Measurements from ENCODE around the gene ERI2. TPM values are rescaled to one million over a fixed set of nuclear protein-coding genes. Genes with fewer than 3 reads are reported as not detected.
"Not testable (repeated sequence)": the region's sequence is repeated elsewhere in the genome, so short reads cannot be mapped to it uniquely, and the experiment has no call there.

Gene ERI2
- total RNA-seq, 1 experiment from 2014 or later, result 13.2 TPM

DNA sequence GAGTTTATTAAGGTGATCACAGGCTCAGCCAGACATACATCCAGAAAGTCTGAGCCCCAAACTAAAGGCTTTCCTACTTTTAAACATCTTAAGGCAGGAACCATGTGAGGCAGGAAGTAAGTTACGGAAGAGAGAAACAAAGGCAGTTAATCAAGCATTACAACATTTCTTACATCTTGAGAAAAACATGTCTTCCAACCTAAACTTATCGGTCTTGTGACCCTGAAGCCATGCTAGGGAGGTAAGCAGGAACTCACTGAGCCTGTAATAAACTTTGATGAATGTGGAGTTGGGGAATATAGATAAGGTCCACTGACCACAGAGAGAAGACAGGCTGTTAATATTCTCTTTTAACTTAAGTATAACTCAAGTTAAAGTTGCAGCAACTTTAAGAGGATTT, 45.9 kb downstream of the ERI2 start:
- ATAC-seq, result no peak
- Histone ChIP-seq H3K9ac (ENCODE audit: low read length) (no peak overlapping the region), H3K9me2 (replicated peaks; ENCODE audit: low read length) (no peaks in the 10 kb centered on the region), H2AFZ (ENCODE audit: low read length) (no peak overlapping the region), H3K27ac (ENCODE audit: low read length) (no peak overlapping the region), H3K36me3 (ENCODE audit: low read depth, low read length) (no peaks in the 10 kb centered on the region), H3K4me2 (ENCODE audit: low read length) (no peak overlapping the region), H3K27me3 (ENCODE audit: low read length) (no peaks in the 10 kb centered on the region), H3K79me2 (ENCODE audit: low read length) (no peaks in the 10 kb centered on the region), H3K9me3 (ENCODE audit: low read length) (no peaks in the 10 kb centered on the region), H4K20me1 (ENCODE audit: low read length) (no peaks in the 10 kb centered on the region), H3F3A (ENCODE audit: low read length, unreplicated experiment) (no peaks in the 10 kb centered on the region), H3K4me3 (ENCODE audit: low read length) (no peak overlapping the region), H3K4me1 (ENCODE audit: insufficient read depth, low read length) (peaks cover 12% of the 10 kb centered on the region)
- TF ChIP-seq, protein P1, sequence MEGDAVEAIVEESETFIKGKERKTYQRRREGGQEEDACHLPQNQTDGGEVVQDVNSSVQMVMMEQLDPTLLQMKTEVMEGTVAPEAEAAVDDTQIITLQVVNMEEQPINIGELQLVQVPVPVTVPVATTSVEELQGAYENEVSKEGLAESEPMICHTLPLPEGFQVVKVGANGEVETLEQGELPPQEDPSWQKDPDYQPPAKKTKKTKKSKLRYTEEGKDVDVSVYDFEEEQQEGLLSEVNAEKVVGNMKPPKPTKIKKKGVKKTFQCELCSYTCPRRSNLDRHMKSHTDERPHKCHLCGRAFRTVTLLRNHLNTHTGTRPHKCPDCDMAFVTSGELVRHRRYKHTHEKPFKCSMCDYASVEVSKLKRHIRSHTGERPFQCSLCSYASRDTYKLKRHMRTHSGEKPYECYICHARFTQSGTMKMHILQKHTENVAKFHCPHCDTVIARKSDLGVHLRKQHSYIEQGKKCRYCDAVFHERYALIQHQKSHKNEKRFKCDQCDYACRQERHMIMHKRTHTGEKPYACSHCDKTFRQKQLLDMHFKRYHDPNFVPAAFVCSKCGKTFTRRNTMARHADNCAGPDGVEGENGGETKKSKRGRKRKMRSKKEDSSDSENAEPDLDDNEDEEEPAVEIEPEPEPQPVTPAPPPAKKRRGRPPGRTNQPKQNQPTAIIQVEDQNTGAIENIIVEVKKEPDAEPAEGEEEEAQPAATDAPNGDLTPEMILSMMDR (conservative IDR thresholded peaks at IDR 0.05; ENCODE audit: low read depth, low read length), result no peak
- TF ChIP-seq EZH2phosphoT487 (IDR thresholded peaks at IDR 0.05; ENCODE audit: borderline replicate concordance, low read length) (no peak), EZH2 (IDR thresholded peaks at IDR 0.05; ENCODE audit: low read length, unreplicated experiment) (no peak)
- no peak for DNase-seq
- BruUV-seq (replicated peaks), result no TSS peak
- ChIA-PET CTCF (no interaction called here), POLR2A (ENCODE audit: unreplicated experiment) (no interaction called here)
- intact Hi-C loops (cut with micrococcal nuclease), result no loop called here

DNA sequence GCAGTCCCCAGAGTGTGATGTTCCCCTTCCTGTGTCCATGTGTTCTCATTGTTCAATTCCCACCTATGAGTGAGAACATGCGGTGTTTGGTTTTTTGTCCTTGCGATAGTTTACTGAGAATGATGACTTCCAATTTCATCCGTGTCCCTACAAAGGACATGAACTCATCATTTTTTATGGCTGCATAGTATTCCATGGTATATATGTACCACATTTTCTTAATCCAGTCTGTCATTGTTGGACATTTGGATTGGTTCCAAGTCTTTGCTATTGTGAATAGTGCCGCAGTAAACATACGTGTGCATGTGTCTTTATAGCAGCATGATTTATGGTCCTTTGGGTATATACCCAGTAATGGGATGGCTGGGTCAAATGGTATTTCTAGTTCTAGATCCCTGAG, 50.5 kb downstream of the ERI2 start:
- H3K9ac ChIP-seq (ENCODE audit: low read length); POLR2A ChIA-PET (ENCODE audit: unreplicated experiment); H3F3A ChIP-seq (ENCODE audit: low read length, unreplicated experiment); BruUV-seq (replicated peaks); H3K27ac ChIP-seq (ENCODE audit: low read length); CTCF ChIA-PET; DNase-seq; H2AFZ ChIP-seq (ENCODE audit: low read length); intact Hi-C loops (cut with micrococcal nuclease); H3K9me2 ChIP-seq (replicated peaks; ENCODE audit: low read length); H3K4me2 ChIP-seq (ENCODE audit: low read length); H3K4me3 ChIP-seq (ENCODE audit: low read length); ATAC-seq; H3K79me2 ChIP-seq (ENCODE audit: low read length); H3K27me3 ChIP-seq (ENCODE audit: low read length); H3K36me3 ChIP-seq (ENCODE audit: low read depth, low read length); H3K4me1 ChIP-seq (ENCODE audit: insufficient read depth, low read length); H3K9me3 ChIP-seq (ENCODE audit: low read length); H4K20me1 ChIP-seq (ENCODE audit: low read length): not testable (repeated sequence)

DNA sequence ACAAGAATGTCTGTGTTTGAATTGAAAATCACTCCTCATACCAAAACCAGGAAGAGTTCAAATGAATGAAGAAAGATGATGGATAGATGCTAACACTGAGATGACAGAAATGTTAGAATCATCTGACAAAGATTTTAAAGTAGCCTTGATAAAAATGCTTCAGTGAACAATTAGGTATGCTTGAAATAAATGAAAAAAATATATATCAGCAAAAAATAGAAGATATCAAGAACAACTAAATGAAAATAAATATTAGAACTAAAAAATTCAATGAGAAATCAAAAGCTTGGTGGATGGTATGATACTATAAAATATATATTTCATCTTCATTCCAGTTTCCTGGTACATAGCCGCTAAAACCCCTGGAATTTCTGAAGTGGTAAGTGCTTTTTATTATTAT, 51.0 kb downstream of the ERI2 start:
- TF ChIP-seq EZH2phosphoT487 (IDR thresholded peaks at IDR 0.05; ENCODE audit: borderline replicate concordance, low read length) (no peak), EZH2 (IDR thresholded peaks at IDR 0.05; ENCODE audit: low read length, unreplicated experiment) (no peak)
- TF ChIP-seq, protein P1 (conservative IDR thresholded peaks at IDR 0.05; ENCODE audit: low read depth, low read length), result no peak
- ATAC-seq, result no peak
- Histone ChIP-seq H3K4me1 (ENCODE audit: insufficient read depth, low read length) (no peaks in the 10 kb centered on the region), H3K4me2 (ENCODE audit: low read length) (no peak overlapping the region), H3K36me3 (ENCODE audit: low read depth, low read length) (no peaks in the 10 kb centered on the region), H3K9ac (ENCODE audit: low read length) (no peak overlapping the region), H3K27ac (ENCODE audit: low read length) (no peak overlapping the region), H3K9me3 (ENCODE audit: low read length) (no peaks in the 10 kb centered on the region), H4K20me1 (ENCODE audit: low read length) (no peaks in the 10 kb centered on the region), H3K9me2 (replicated peaks; ENCODE audit: low read length) (no peaks in the 10 kb centered on the region), H2AFZ (ENCODE audit: low read length) (no peak overlapping the region), H3K4me3 (ENCODE audit: low read length) (no peak overlapping the region), H3K79me2 (ENCODE audit: low read length) (no peaks in the 10 kb centered on the region), H3F3A (ENCODE audit: low read length, unreplicated experiment) (no peaks in the 10 kb centered on the region), H3K27me3 (ENCODE audit: low read length) (0 out of 2 replicates have a peak, but pooled peaks cover 3% of the 10 kb centered on the region)
- no peak for DNase-seq
- no TSS peak for BruUV-seq (replicated peaks)
- POLR2A ChIA-PET (ENCODE audit: unreplicated experiment), result no interaction called here
- intact Hi-C loops (cut with micrococcal nuclease), result no loop called here
- CTCF ChIA-PET, result no interaction called here
